ENCODE results near the gene PPP2R5A.
A peak's percentile ranks its signal among the peaks of the same experiment; 100 is the strongest.
"Not testable (repeated sequence)": the region's sequence is repeated elsewhere in the genome, so short reads cannot be mapped to it uniquely, and the experiment has no call there.

Gene PPP2R5A

DNA sequence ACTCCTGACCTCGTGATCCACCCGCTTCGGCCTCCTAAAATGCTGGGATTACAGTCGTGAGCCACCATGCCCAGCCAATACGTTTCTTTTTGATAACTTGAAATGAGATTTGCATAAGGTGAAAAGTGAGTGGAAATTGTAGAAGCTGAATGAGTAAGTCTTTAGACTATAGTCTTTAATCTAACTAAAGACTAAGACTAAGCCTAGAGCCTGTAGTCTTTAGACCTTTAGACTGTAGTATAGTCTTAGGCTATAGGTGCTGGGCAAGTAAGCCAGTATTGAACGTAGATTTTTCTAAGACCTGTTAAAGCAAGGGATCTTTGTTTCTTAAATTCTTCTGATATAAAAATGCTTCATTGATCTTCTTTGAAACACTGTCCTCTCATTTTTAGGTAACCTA lies 12.1 kb downstream of the PPP2R5A start:
- no peak for DNase-seq (ENCODE audit: low spot score)

DNA sequence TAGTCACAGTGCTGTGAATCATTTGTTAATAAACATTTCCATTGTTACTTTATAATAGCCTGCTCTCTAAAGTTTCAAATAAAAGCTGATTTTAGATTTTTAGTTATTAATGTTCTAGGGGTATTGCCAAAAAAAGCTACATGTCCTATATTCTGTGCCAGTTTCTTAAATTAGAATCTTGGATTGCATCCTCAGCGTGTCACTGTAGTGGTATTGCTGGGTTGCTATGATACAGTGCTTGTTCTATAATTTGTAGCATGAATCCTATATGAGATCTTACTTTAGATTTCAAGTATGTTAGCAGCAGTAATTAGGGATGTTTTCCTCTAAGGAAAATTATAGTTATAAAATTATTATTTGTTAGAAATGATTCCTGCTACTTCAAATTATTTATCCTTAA lies 16.4 kb downstream of the PPP2R5A start:
- no peak for DNase-seq (ENCODE audit: low spot score)

DNA sequence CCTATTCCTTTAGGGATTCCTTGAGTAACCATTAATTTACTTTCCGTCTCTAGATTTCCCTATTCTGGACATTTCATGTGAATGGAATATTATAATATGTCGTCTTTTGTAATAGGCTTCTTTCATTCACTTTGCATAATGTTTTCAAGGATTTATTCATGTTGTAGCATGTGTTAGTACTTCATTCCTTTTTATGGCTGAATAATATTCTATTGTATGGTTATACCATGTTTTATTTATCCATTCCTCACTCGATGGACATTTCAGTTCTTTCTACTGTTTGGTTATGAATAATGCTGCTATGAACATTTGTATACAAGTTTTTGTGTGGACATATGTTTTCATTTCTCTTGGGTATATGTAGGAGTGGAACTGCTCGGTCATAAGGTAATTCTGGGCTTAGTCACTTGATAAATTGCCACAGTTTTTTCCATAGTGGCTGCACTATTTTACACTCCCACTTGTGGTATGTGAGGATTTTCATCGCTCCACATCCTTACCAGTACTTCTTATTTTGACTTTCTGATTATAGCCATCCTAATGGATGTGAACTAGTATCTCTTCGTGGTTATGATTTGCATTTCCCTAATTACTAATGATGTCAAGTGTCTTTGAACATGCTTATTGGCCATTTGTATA lies 17.7 kb downstream of the PPP2R5A start:
- DNase-seq (ENCODE audit: low spot score), result no peak

DNA sequence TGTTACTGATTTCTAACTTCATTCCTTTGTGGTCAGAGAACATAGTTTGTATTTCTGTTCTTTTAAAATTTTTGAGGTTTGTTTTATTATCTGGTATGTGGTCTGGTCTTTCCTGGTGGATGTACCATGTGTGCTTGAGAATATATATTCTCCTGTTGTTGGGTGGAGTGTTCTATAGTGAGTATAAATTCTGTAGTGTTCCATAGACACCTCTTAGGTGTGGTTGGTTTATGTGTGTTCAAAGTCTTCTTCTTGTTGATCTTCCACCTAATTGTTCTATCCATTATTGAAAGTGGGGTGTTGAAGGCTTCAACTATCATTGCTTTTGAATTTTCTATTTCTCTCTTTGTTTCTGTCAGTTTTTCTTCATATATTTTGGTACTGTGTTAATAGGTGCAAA lies 20.1 kb downstream of the PPP2R5A start:
- no peak for DNase-seq (ENCODE audit: low spot score)

DNA sequence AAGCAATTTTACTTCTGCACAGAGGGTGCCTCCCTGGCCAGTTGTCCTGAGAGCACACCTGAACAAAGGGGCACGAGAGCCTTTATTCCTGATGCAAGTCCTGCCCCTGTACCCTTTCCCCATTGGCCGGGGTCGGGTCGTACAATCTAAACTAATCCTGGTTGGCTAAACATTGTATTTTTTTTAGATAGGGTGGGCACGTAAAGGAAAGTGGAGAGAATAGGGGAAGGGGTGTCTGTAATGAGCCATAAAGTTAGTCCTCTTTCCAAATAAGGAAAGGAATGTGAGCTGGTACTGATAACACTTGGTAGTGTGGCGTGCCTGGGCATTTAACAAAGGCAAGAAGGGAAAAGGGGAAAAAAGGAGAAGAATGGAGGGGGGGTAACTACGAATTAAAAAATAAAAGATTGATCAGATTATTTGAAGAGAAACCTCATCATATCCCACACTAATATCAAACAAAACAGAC lies 20.8 kb downstream of the PPP2R5A start:
- not testable (repeated sequence) for DNase-seq (ENCODE audit: low spot score)

DNA sequence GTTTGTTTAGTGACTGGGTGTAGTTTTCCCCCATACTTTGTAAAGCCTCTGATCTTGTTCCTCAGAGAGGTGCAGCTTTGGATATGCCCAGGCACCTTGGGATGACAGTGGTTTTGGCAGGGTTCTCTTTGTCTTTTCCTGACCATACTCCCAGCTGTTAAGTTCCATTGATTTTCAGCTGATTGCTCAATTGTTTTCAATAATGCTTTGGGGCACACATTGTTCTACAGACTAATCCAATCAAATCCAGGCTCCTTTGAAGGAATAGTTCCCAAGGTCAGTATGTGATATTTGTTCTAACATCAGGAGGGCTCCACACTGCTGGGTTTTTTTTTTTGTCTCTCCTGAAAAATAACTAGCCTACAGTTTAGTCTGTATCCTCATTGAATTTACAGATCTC lies 24.8 kb downstream of the PPP2R5A start:
- no peak for DNase-seq (ENCODE audit: low spot score)

DNA sequence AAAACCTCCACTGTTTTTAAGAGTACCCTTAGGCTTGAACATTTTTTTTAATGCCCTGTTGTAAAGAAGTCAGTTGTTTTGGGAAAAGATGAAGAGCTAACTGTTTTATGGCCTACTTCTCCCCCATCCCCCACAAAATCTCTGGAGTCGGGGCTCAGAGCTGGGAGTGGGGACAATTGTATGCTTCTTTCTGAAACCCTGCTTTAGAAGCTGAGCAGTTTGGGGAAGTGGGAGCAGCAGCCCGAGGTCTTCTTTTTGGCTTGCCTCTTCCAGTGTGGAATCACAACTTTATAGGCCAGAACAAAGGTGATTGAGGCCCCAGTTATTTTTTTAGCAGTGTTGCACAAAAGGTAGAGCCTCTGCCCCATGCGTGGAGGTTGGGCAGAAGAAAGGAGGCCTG lies 25.2 kb downstream of the PPP2R5A start:
- peak; percentile 4 for DNase-seq (ENCODE audit: low spot score)

DNA sequence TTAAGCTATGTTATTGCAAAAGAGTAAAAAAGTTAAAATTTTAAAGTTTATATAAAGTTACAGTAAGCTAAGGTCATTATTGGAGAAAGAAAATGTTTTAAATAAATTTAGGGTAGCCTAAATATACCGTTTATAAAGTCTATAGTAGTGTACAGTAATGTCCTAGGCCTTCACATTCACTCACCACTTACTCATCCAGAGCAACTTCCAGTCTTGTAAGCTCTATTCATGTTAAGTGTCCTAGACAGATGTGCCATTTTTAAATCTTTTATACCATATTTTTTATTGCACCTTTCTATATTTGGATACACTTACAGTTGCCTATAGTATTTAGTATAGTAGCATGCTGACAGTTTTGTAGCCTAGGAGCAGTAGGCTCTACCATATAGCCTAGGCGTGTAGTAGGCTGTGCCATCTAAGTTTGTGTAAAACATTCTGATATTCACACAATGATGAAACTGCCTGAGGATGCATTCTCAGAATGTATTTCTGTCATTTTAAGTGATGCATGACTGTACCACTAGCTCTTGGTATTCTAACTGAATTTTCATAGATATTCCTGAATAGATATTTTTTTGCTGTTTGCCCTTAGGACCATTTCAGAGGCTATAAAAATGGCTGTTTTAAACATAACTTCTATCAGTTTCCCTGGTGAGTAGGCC lies 26.8 kb downstream of the PPP2R5A start:
- DNase-seq (ENCODE audit: low spot score), result no peak

DNA sequence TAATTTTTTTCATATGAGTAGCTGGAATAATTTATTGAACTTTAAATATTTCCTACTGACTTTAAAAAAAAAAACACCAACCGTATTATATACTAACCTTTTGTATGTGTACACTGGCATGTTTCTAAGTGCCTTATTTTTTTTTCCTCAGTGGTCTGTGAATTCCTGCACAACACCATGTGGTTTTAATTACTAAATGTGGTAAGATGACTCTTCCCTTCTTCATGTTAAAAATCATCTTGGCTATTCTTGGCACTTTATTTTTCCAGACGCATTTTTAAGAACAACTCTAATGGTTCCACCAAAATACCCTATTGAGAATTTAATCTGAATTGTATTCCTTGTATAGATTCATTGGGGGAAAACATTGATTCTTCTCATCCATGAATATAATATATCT lies 28.4 kb downstream of the PPP2R5A start:
- no peak for DNase-seq (ENCODE audit: low spot score)

DNA sequence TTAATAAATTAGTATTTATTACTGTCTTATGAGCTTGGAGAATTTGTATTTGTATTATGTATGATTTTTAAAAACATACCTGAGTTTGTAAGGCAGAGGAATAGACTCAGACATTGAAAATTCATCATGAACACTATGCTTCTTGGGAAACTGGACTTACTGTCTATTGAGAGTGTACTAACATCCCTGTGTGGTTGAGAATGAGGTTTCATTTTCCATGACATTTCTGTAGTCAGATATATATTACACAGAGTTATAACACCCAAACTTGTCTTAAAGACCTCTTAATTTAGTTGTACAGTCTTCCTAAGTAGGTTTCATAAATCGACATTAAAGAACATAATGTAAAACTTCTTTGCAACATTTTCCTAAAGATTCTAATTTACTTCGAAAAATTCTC lies 30.0 kb downstream of the PPP2R5A start:
- no peak for DNase-seq (ENCODE audit: low spot score)

DNA sequence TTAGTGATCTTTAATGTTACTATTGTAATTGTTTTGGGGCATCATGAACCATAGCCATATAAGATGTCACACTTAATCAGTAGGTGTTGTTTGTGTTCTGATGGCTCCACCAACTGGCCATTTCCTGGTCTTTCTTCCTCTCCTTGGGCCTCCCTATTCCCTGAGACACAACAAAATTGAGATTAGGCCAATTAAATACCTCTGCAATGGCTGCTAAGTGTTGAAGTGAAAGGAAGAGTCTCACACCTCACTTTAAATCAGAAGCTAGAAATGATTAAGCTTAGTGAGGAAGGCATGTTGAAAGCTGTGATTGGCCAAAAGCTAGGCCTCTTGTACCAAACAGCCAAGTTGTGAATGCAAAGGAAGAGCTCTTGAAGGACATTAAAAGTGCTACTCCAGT lies 30.7 kb downstream of the PPP2R5A start:
- DNase-seq (ENCODE audit: low spot score), result peak; percentile 26

DNA sequence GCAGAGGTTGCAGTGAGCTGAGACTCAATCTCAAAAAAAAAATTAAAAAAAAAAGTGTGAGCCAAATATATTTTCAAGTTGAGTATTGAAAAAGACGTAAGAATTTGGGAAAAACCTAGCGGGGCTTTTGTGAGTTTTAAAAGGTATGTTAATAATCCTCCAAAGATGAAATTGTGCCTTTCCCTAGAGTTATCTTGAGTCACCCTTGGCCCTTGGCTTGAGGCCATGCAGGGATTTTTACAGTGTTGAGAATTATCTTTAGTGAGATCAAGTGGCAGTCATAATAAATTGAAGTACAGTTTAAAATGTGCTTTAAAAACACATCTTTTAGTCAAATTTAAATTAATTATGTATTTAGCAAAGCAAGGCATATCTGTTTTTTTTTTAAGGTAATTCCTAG lies 32.7 kb downstream of the PPP2R5A start:
- DNase-seq (ENCODE audit: low spot score), result no peak

DNA sequence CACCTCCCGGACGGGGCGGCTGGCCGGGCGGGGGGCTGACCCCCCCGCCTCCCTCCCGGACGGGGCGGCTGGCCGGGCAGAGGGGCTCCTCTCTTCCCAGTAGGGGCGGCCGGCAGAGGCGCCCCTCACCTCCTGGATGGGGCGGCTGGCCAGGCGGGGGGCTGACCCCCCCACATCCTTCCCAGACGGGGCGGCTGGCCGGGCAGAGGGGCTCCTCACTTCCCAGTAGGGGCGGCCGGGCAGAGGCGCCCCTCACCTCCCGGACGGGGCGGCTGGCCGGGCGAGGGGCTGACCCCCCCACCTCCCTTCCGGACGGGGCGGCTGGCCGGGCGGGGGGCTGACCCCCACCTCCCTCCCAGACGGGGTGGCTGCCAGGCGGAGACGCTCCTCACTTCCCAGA lies 35.8 kb downstream of the PPP2R5A start:
- not testable (repeated sequence) for DNase-seq (ENCODE audit: low spot score)

DNA sequence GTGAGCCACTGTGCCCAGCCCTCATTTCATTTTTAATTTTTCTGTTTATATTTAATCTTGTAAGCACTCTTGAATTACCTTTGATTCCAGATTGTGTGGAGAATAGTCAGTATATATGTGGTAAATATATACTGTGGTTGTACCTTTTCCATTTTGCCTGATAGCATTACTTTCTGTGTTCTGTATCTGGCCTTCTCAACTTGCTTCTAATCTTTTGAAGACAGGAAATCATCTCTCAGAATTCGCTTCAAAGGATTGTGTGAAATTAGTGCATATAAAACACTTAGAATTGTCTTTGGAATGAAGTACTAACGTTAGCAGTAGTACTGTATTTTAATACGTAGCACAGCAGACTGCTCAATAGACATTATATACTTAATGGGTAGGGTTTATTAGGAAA lies 37.9 kb downstream of the PPP2R5A start:
- no peak for DNase-seq (ENCODE audit: low spot score)

DNA sequence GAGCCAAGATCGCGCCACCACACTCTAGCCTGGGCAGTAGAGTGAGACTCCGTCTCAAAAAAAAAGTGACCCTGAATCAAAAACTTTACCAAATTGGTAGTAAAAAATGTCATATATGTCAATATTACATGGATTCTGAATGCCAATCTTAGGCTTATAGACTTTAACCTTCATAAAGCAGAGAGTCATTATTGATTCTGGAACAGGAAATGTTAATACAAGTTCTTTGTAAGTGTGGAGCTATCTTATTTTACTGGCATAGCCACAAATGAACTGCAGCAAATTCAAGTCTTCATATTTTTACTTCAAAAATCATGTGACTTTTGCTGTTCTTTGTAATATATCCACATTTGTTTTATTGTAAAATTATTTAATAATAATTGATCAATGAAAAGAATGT lies 41.3 kb downstream of the PPP2R5A start:
- DNase-seq (ENCODE audit: low spot score), result no peak

DNA sequence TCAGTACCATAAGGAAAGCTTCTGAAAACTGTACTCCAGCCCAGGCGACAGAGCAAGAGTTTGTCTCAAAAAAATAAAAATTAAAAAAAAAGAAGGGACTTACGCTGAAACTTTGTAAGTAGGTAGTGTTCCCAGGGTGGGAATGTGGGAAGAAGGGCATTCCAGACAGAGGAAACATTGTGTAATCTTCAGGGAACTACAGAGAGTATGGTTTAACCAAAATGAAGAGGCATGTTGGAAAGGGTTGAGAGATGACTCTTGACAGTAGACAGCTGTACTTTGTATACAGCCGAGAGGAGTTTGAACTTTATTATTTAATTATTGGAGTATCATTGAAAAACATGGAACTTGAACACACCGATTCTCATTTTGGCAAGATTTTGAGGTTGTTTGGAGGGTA lies 43.0 kb downstream of the PPP2R5A start:
- DNase-seq (ENCODE audit: low spot score), result no peak

DNA sequence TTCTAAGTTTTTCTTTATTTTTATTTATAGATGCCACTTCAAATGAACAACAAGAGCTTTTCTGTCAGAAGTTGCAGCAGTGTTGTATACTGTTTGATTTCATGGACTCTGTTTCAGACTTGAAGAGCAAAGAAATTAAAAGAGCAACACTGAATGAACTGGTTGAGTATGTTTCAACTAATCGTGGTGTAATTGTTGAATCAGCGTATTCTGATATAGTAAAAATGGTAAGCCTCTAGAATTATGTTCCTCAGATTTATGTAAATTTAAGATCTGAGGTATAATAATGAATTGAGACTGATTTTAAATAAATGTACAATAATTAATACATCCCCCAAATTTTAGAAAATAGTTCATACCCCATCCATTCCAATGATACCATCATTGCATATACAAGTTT lies 43.9 kb downstream of the PPP2R5A start:
- DNase-seq (ENCODE audit: low spot score), result no peak

DNA sequence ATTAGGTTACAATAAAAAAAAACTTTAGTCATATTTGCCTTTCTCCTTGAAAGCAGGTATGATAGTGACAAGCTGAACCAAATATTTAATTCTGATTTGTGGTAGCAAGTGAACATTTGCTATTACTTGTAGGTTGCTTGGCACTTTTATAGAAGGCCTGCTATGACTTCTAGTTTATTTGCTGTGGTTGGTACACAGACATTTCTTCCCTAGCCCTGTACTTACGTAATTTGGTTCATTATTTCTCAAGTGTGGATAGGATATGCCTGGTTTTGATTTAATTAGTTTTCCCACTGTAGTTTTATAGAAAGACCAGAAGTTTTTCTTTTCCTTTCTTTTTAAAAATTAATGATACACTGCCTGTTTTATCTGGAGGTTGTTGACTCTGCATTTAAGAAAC lies 55.9 kb downstream of the PPP2R5A start:
- no peak for DNase-seq (ENCODE audit: low spot score)

DNA sequence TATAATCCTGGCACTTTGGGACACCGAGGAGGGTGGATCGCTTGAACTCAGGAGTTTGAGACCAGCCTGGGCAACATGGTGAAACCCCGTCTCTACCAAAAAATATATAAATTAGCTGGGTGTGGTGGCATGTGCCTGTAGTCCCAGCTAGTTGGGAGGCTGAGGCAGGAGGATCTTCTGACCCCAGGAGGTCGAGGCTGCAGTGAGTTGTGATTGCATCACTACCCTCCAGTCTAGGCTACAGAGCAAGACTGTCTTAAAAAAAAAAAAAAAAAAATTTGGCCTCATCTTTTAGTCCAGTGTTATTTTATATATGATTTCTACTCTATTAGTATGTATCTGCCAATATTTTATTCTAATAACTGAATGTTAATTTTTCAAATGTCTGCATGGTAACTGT lies 59.7 kb downstream of the PPP2R5A start:
- DNase-seq (ENCODE audit: low spot score), result no peak

DNA sequence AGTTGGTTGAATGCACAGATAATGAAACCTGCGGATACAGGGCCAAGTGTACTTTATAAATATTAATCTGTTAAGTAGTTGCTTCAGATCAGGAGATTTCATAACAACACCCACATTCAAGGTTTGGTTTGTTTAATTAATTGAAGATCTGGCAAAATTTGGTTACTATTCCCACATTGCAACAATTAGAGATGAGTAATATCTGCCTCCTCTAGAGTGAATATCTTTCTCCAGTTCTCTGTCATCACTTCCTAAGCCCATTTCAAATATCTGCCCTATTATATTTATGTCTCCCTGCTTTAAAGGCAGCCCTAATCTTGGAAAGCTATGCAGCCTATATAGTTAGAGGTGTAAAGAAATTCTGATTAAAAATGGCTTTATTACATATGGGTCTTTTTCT lies 61.4 kb downstream of the PPP2R5A start:
- no peak for DNase-seq (ENCODE audit: low spot score)

DNA sequence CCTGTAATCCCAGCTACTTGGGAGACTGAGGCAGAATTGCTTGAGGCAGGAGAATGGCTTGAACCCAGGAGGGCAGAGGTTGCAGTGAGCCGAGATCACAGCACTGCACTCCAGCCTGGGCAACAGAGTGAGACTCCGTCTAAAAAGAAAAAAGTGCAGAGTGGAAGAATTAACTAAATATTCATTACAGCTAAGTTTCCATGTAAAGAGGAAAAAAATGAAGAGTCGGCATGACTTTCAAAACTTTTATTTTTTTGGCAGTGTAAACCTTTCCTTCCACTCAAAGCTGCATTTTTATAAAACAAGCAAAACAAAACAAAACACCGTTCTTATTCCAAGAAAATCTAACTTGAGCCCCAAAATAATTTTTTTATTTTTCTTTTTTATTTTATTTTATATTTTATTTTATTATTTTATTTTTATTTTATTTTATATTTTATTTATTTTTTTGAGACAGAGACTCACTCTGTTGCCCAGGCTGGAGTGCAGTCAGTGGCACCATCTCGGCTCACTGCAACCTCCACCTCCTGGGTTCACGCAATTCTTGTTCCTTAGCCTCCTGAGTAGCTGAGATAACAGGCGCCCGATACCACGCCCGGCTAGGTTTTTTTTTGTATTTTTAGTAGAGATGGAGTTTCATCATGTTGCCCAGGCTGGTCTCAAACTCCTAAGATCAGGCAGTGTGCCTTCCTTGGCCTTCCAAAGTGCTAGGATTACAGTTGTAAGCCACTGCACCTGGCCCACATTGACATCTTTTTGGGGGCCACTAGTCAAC lies 66.6 kb downstream of the PPP2R5A start:
- no peak for DNase-seq (ENCODE audit: low spot score)

DNA sequence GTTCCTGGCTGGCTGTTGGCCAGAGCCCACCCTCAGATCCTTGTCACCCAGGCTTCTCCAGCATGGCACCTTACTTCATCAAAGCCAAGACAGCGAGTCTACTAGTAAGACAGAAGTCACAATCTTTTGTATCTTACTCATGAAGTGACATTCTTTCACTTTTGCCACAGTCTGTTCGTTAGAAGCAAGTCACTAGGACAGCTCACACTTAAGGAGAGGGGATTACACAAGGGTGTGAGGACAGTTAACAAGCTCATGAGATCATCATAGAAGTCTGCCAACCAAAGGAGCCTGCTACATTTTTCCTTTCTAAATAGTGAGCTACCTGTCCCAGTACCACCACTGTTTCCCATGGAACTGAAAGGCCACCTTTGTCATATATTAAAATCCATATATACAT lies 68.0 kb downstream of the PPP2R5A start:
- no peak for DNase-seq (ENCODE audit: low spot score)

DNA sequence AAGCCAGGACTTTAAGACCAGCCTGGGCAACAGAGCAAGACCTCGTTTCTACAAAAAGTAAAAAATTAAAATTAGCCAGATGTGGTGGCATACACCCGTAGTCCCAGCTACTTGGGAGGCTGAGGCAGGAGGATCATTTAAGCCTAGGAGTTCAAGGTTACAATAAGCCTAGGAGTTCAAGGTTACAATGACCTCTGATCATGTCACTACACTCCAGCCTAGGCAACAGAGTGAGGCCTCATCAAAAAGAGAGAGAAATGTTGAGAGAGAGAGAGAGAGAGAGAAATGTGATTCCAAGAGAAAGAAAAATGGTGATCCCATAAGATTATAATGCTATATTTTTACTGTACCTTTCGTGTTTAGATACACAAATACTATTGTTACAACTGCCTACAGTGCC lies 69.3 kb downstream of the PPP2R5A start:
- DNase-seq (ENCODE audit: low spot score), result no peak

Data from Ammon's horn (tissue), 1 donor.